Measurements from ENCODE around the gene IL22RA1.

DNA sequence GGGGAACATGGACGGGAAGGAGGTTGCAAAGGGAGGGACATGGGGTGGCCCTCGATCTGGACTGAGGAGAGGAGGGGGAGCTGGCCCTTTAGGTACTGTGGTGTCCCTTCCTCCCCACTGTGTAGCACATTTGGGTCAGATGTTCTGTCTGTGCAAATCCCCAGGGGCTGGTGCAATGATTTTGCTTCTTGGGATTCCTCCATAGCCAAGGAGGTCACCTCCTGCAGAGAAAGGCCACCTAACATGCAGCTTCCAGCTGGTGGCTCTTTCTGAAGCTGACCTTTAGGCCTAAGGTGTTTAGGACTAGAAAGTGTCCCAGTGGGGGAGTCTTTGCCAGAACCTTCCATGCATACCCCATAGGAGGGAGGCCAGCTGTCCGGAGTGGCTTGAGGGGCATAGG, 22.0 kb downstream of the IL22RA1 start:
- TF ChIP-seq, protein P1, sequence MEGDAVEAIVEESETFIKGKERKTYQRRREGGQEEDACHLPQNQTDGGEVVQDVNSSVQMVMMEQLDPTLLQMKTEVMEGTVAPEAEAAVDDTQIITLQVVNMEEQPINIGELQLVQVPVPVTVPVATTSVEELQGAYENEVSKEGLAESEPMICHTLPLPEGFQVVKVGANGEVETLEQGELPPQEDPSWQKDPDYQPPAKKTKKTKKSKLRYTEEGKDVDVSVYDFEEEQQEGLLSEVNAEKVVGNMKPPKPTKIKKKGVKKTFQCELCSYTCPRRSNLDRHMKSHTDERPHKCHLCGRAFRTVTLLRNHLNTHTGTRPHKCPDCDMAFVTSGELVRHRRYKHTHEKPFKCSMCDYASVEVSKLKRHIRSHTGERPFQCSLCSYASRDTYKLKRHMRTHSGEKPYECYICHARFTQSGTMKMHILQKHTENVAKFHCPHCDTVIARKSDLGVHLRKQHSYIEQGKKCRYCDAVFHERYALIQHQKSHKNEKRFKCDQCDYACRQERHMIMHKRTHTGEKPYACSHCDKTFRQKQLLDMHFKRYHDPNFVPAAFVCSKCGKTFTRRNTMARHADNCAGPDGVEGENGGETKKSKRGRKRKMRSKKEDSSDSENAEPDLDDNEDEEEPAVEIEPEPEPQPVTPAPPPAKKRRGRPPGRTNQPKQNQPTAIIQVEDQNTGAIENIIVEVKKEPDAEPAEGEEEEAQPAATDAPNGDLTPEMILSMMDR (IDR thresholded peaks at IDR 0.05) = no peak
- no peak for TF ChIP-seq CREB1 (CRISPR knock-in tag; IDR thresholded peaks at IDR 0.05)
- TF ChIP-seq SP1 (CRISPR knock-in tag; conservative IDR thresholded peaks at IDR 0.05) = no peak
- TF ChIP-seq, protein P2, sequence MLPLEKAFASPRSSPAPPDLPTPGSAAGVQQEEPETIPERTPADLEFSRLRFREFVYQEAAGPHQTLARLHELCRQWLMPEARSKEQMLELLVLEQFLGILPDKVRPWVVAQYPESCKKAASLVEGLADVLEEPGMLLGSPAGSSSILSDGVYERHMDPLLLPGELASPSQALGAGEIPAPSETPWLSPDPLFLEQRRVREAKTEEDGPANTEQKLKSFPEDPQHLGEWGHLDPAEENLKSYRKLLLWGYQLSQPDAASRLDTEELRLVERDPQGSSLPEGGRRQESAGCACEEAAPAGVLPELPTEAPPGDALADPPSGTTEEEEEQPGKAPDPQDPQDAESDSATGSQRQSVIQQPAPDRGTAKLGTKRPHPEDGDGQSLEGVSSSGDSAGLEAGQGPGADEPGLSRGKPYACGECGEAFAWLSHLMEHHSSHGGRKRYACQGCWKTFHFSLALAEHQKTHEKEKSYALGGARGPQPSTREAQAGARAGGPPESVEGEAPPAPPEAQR (CRISPR knock-in tag; IDR thresholded peaks at IDR 0.05) = no peak
- no peak for TF ChIP-seq ETV6 (CRISPR knock-in tag; IDR thresholded peaks at IDR 0.05)
- no peak for TF ChIP-seq ZNF281 (CRISPR knock-in tag; IDR thresholded peaks at IDR 0.05)
- TF ChIP-seq, protein P3, sequence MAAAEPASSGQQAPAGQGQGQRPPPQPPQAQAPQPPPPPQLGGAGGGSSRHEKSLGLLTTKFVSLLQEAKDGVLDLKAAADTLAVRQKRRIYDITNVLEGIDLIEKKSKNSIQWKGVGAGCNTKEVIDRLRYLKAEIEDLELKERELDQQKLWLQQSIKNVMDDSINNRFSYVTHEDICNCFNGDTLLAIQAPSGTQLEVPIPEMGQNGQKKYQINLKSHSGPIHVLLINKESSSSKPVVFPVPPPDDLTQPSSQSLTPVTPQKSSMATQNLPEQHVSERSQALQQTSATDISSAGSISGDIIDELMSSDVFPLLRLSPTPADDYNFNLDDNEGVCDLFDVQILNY (CRISPR knock-in tag; IDR thresholded peaks at IDR 0.05) = no peak
